H9 (cell line): ENCODE data around the gene FAM171A1. TPM values are rescaled to one million over a fixed set of nuclear protein-coding genes. Genes with fewer than 3 reads are reported as not detected.

Experiments used
- DNase-seq: peaks from one replicate; pipeline ENCODE4 v3.0.0-alpha.2; 2017
- H2AFZ ChIP-seq: one replicate; pipeline ENCODE4 v1.6.1; 2013; ENCODE audit warnings: mild to moderate bottlenecking, low read length, control low read depth, moderate library complexity
- H2AK5ac ChIP-seq: 2 replicates; pipeline ENCODE4 v1.6.1; 2013; ENCODE audit warnings: low read length, control low read depth, mixed read lengths; ENCODE audit not compliant: insufficient read length
- H2BK120ac ChIP-seq: one replicate; pipeline ENCODE4 v1.6.1; 2013; ENCODE audit warnings: low read depth, mild to moderate bottlenecking, low read length, control low read depth, inconsistent platforms; ENCODE audit not compliant: poor library complexity, severe bottlenecking
- H2BK12ac ChIP-seq: 2 replicates; pipeline ENCODE4 v1.6.1; 2013; ENCODE audit warnings: low read length, control low read depth, mixed read lengths, low read depth; ENCODE audit not compliant: insufficient read length
- H2BK15ac ChIP-seq: 2 replicates; pipeline ENCODE4 v1.6.1; 2013; ENCODE audit warnings: low read depth, low read length, control low read depth
- H2BK20ac ChIP-seq: one replicate; pipeline ENCODE4 v1.6.1; 2013; ENCODE audit warnings: low read depth, mild to moderate bottlenecking, low read length, control low read depth, inconsistent platforms; ENCODE audit not compliant: poor library complexity, severe bottlenecking
- H2BK5ac ChIP-seq: 2 replicates; pipeline ENCODE4 v1.6.1; 2013; ENCODE audit warnings: low read length, control low read depth, mixed read lengths; ENCODE audit not compliant: insufficient read length
- H3K14ac ChIP-seq: 2 replicates; pipeline ENCODE4 v1.6.1; 2013; ENCODE audit warnings: low read length, control low read depth; ENCODE audit not compliant: insufficient read depth
- H3K18ac ChIP-seq: 2 replicates; pipeline ENCODE4 v1.6.1; 2013; ENCODE audit warnings: low read depth, mild to moderate bottlenecking, mixed read lengths, low read length, control low read depth; ENCODE audit not compliant: insufficient read length
- H3K23ac ChIP-seq: 2 replicates; pipeline ENCODE4 v1.6.1; 2013; ENCODE audit warnings: low read length, control low read depth, mixed read lengths, low read depth; ENCODE audit not compliant: insufficient read length
- H3K23me2 ChIP-seq: 2 replicates; pipeline ENCODE4 v1.6.1; 2013; ENCODE audit warnings: low read depth, mild to moderate bottlenecking, mixed read lengths, low read length, control low read depth; ENCODE audit not compliant: insufficient read length, poor library complexity, severe bottlenecking
- H3K27ac ChIP-seq: 2 replicates; pipeline ENCODE4 v1.5.1; 2013; ENCODE audit warnings: low read length, control low read depth, mixed read lengths, low read depth; ENCODE audit not compliant: insufficient read length
- H3K27me3 ChIP-seq: 2 replicates; pipeline ENCODE4 v1.6.1; 2013; ENCODE audit warnings: low read length, control low read depth, inconsistent platforms; ENCODE audit not compliant: insufficient read depth
- H3K4ac ChIP-seq: 2 replicates; pipeline ENCODE4 v1.6.1; 2013; ENCODE audit warnings: low read depth, mild to moderate bottlenecking, control low read depth, inconsistent platforms, low read length, moderate library complexity
- H3K4me1 ChIP-seq: 2 replicates; pipeline ENCODE4 v1.6.1; 2013; ENCODE audit warnings: low read length, control low read depth, inconsistent platforms; ENCODE audit not compliant: insufficient read depth
- H3K4me2 ChIP-seq: 2 replicates; pipeline ENCODE4 v1.6.1; 2013; ENCODE audit warnings: low read length, control low read depth, mixed read lengths; ENCODE audit not compliant: insufficient read length, insufficient read depth
- H3K56ac ChIP-seq: 2 replicates; pipeline ENCODE4 v1.6.1; 2013; ENCODE audit warnings: low read depth, mild to moderate bottlenecking, mixed read lengths, low read length, control low read depth; ENCODE audit not compliant: insufficient read length
- H3K79me1 ChIP-seq: 2 replicates; pipeline ENCODE4 v1.6.1; 2013; ENCODE audit warnings: low read depth, mild to moderate bottlenecking, moderate library complexity, low read length, control low read depth, inconsistent platforms; ENCODE audit not compliant: insufficient read depth, poor library complexity, severe bottlenecking
- H3K79me2 ChIP-seq: 2 replicates; pipeline ENCODE4 v1.6.1; 2013; ENCODE audit warnings: low read length, control low read depth, inconsistent platforms; ENCODE audit not compliant: insufficient read depth
- H3K9ac ChIP-seq: 2 replicates; pipeline ENCODE4 v1.6.1; 2013; ENCODE audit warnings: low read length, control low read depth, mixed read lengths; ENCODE audit not compliant: insufficient read length; ENCODE audit errors: extremely low read depth
- H3K9me3 ChIP-seq: one replicate; pipeline ENCODE4 v1.6.1; 2013; ENCODE audit warnings: low read depth, low read length, inconsistent platforms; ENCODE audit not compliant: control insufficient read depth
- H3T11ph ChIP-seq: one replicate; pipeline ENCODE4 v1.6.1; 2013; ENCODE audit warnings: mild to moderate bottlenecking, low read length, control low read depth, inconsistent platforms
- H4K20me1 ChIP-seq: one replicate; pipeline ENCODE4 v1.6.1; 2013; ENCODE audit not compliant: control insufficient read depth, insufficient read length, insufficient read depth
- H4K5ac ChIP-seq: 2 replicates; pipeline ENCODE4 v1.6.1; 2013; ENCODE audit warnings: low read depth, mild to moderate bottlenecking, mixed read lengths, low read length, control low read depth; ENCODE audit not compliant: insufficient read length
- H4K8ac ChIP-seq: replicated peaks from 2 replicates; pipeline ENCODE4 v1.6.1; 2013; ENCODE audit warnings: low read length, control low read depth, mixed read lengths, low read depth; ENCODE audit not compliant: insufficient read length
- H4K91ac ChIP-seq: 2 replicates; pipeline ENCODE4 v1.6.1; 2013; ENCODE audit warnings: low read depth, mild to moderate bottlenecking, moderate library complexity, mixed read lengths, low read length, control low read depth; ENCODE audit not compliant: insufficient read length
- H3K27ac Mint-ChIP-seq, 3 experiments: 2 replicates in 2 of 3; 3 replicates in 1 of 3; pipeline ENCODE4 v1.8.0; 2020 to 2021; ENCODE audit warnings: mixed read lengths in 3 of 3, mild to moderate bottlenecking in 1 of 3, moderate library complexity in 1 of 3
- H3K27me3 Mint-ChIP-seq: 2 replicates; pipeline ENCODE4 v1.8.0; 2021; ENCODE audit warnings: low read depth, mild to moderate bottlenecking, moderate library complexity, mixed read lengths
- H3K36me3 Mint-ChIP-seq, 3 experiments: 2 replicates in 2 of 3; 3 replicates in 1 of 3; pipeline ENCODE4 v1.8.0; 2020 to 2021; ENCODE audit warnings: low read depth in 3 of 3, mixed read lengths in 3 of 3; ENCODE audit not compliant: insufficient read depth in 1 of 3
- H3K4me1 Mint-ChIP-seq, 2 experiments: 2 replicates each; pipeline ENCODE4 v1.8.0; 2020; ENCODE audit warnings: mixed read lengths in 2 of 2
- H3K4me3 Mint-ChIP-seq, 2 experiments: 2 replicates in 1 of 2; 3 replicates in 1 of 2; pipeline ENCODE4 v1.8.0; 2020 to 2021; ENCODE audit warnings: mild to moderate bottlenecking in 2 of 2, mixed read lengths in 2 of 2, moderate library complexity in 1 of 2
- H3K9me3 Mint-ChIP-seq, 2 experiments: 2 replicates in 1 of 2; 3 replicates in 1 of 2; pipeline ENCODE4 v1.8.0; 2020; ENCODE audit warnings: mild to moderate bottlenecking in 2 of 2, mixed read lengths in 2 of 2, moderate library complexity in 1 of 2
- CTCF ChIP-seq: fragments of 200-600 bp; sonication (generic); conservative IDR thresholded peaks from 3 replicates; pipeline ENCODE4 v1.8.0; 2021; ENCODE audit warnings: antibody characterized with exemption, mild to moderate bottlenecking
- WGBS: extraction: QIAGEN DNeasy Blood & Tissue Kit; methylation state at CpG from one replicate; pipeline ENCODE4 v1.1.7; 2013; ENCODE audit warnings: missing lambda C conversion rate, low lambda C conversion rate, mixed read lengths; ENCODE audit not compliant: insufficient read length; ENCODE audit errors: extremely low coverage; 5-methylcytosine and 5-hydroxymethylcytosine counted together
- total RNA-seq: library from RNA; stranded (reverse); gene quantifications from 2 replicates; pipeline ENCODE4 v1.2.1, GENCODE V29; 2021

FAM171A1 gene
- total RNA-seq, 1 experiment from 2014 or later, result 37.4 TPM

DNA sequence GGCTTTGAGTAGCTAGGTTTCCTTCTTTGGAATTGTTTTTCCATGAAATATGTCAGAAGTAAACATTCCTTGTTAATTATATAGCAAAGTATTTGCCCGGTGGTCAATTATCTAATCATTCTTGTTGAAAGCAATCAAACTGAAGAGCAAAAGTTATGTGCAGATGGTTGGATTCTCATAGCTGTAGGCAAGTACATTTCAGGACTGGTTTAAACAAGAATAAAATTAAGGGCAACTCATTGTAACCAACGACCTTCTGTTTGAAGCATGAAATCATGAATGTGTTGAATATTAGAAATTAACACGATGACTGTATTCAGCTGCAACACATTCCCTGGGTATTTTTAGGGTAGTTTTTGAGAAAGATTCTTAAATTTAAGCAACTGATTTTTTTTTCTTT lies 140.8 kb downstream of the FAM171A1 start:
- no peak overlapping the region for H3K14ac ChIP-seq
- H3K56ac ChIP-seq, result no peak overlapping the region
- H3K18ac ChIP-seq, result no peak overlapping the region
- TF ChIP-seq CTCF, result no peak
- H2AFZ ChIP-seq, result no peak overlapping the region
- no peak overlapping the region for H2BK120ac ChIP-seq
- no peaks in the 10 kb centered on the region for H3K4me1 ChIP-seq
- no peaks in the 10 kb centered on the region for H3K9me3 ChIP-seq
- H3K23me2 ChIP-seq, result no peaks in the 10 kb centered on the region
- H2BK5ac ChIP-seq, result no peak overlapping the region
- Mint-ChIP-seq H3K9me3 (peaks cover 2 to 6% of the 10 kb centered on the region in 2 experiments; a peak in 2 of 5 replicates), H3K4me3 (no peak overlapping the region), H3K4me1 (no peaks in the 10 kb centered on the region; a peak in 1 of 4 replicates), H3K36me3 (peaks cover 0 to 9% (median 2%) of the 10 kb centered on the region in 3 experiments; a peak in 3 of 7 replicates), H3K27ac (no peak overlapping the region), H3K27me3 (no peaks in the 10 kb centered on the region)
- no peak overlapping the region for H4K91ac ChIP-seq
- no peaks in the 10 kb centered on the region for H4K20me1 ChIP-seq
- H4K8ac ChIP-seq, result no peak overlapping the region
- H3K9ac ChIP-seq, result no peak overlapping the region
- no peaks in the 10 kb centered on the region for H3K27me3 ChIP-seq
- H3K4me2 ChIP-seq, result no peak overlapping the region
- H2BK15ac ChIP-seq, result no peak overlapping the region
- H3K79me2 ChIP-seq, result no peaks in the 10 kb centered on the region
- no peak overlapping the region for H3T11ph ChIP-seq
- H2AK5ac ChIP-seq, result no peak overlapping the region
- H4K5ac ChIP-seq, result no peak overlapping the region
- WGBS, result no CpG with 5 or more reads among the region's 3 CpGs
- no peak overlapping the region for H2BK12ac ChIP-seq
- no peak overlapping the region for H3K27ac ChIP-seq
- H3K23ac ChIP-seq, result no peak overlapping the region
- no peak overlapping the region for H2BK20ac ChIP-seq
- no peaks in the 10 kb centered on the region for H3K79me1 ChIP-seq
- no peak overlapping the region for H3K4ac ChIP-seq
- no peak for DNase-seq
